B cell (primary cell): ENCODE data around the gene CARNS1. TPM values are rescaled to one million over a fixed set of nuclear protein-coding genes. Genes with fewer than 3 reads are reported as not detected.

Source experiments
- ATAC-seq: fragments of 200-7000 bp; cut with Tn5 transposase; one replicate; pipeline ENCODE4 v1.10.0; 2021; ENCODE audit warnings: low read depth, mild to moderate bottlenecking, moderate number of reproducible peaks, moderate library complexity
- CTCF ChIA-PET: fragments of 350-600 bp; sonication (Branson Sonifier 250); formaldehyde crosslinking; loops from one replicate; lab custom pipeline; 2021; ENCODE audit warnings: antibody characterized with exemption, inconsistent platforms; lab: Charles Lee
- POLR2A ChIA-PET: fragments of 350-600 bp; sonication (Branson Sonifier 250); formaldehyde crosslinking; loops from one replicate; lab custom pipeline; 2021; ENCODE audit warnings: antibody characterized with exemption; lab: Charles Lee
- DNase-seq: peaks from one replicate; pipeline ENCODE4 v3.0.0; 2013
- H2AFZ ChIP-seq: 2 replicates; pipeline ENCODE4 v1.6.1; 2012; ENCODE audit warnings: mild to moderate bottlenecking, low read depth, low read length; ENCODE audit not compliant: insufficient read depth, poor library complexity, severe bottlenecking
- H3K27ac ChIP-seq, 2 donors: 1 replicate in 1 of 2; 2 replicates in 1 of 2; pipeline ENCODE4 v1.5.1; 2012 to 2013; ENCODE audit warnings: low read length in 2 of 2, mild to moderate bottlenecking in 2 of 2, moderate library complexity in 1 of 2
- H3K27me3 ChIP-seq, 4 experiments: fragments of 200-600 bp in 1 of 4; sonication (generic) in 1 of 4; replicated peaks in 1 of 4; 1 replicate in 2 of 4; 2 replicates in 2 of 4; pipeline versions ENCODE4 v1.6.1 to v1.7.0; 2013 to 2016; ENCODE audit warnings: low read length in 3 of 4, mild to moderate bottlenecking in 2 of 4, mixed read lengths in 1 of 4, moderate library complexity in 1 of 4; ENCODE audit not compliant: insufficient read depth in 4 of 4, control insufficient read depth in 3 of 4; ENCODE audit errors: control extremely low read depth in 1 of 4
- H3K36me3 ChIP-seq, 2 experiments: replicated peaks in 1 of 2; 1 replicate in 1 of 2; 2 replicates in 1 of 2; pipeline versions ENCODE4 v1.6.1 to v1.7.1; 2013; ENCODE audit warnings: low read length in 1 of 2; ENCODE audit not compliant: insufficient read depth in 2 of 2, control insufficient read depth in 1 of 2; ENCODE audit errors: control extremely low read depth in 1 of 2, extremely low read depth in 1 of 2
- H3K4me1 ChIP-seq, 2 donors: fragments of 200-600 bp in 1 of 2; sonication (generic) in 1 of 2; 1 replicate in 1 of 2; 2 replicates in 1 of 2; pipeline versions ENCODE4 v1.5.1 to v1.6.1; 2013 to 2017; ENCODE audit warnings: low read length in 2 of 2; ENCODE audit not compliant: control insufficient read depth in 2 of 2, insufficient read depth in 2 of 2
- H3K4me2 ChIP-seq: replicated peaks from 2 replicates; pipeline ENCODE3; 2012; ENCODE audit warnings: mild to moderate bottlenecking, low read depth, low read length; ENCODE audit not compliant: poor library complexity, severe bottlenecking
- H3K4me3 ChIP-seq, 5 experiments: fragments of 200-600 bp in 1 of 5; sonication (generic) in 1 of 5; 1 replicate in 3 of 5; 2 replicates in 2 of 5; pipeline versions ENCODE4 v1.5.1 to v1.7.0; 2011 to 2016; ENCODE audit warnings: low read length in 4 of 5, mild to moderate bottlenecking in 4 of 5, low read depth in 2 of 5, control low read depth in 1 of 5, moderate library complexity in 1 of 5; ENCODE audit not compliant: insufficient read depth in 1 of 5; ENCODE audit errors: control extremely low read depth in 1 of 5, extremely low read depth in 1 of 5
- H3K79me2 ChIP-seq: fragments of 200-600 bp; sonication (generic); one replicate; pipeline ENCODE4 v1.6.0; 2016; ENCODE audit warnings: low read length; ENCODE audit not compliant: control insufficient read depth, insufficient read depth
- H3K9ac ChIP-seq: fragments of 200-600 bp; sonication (generic); 2 replicates; pipeline ENCODE4 v1.6.1; 2017; ENCODE audit warnings: mild to moderate bottlenecking, low read length, moderate library complexity
- H3K9me3 ChIP-seq, 3 donors: one replicate each; pipeline versions ENCODE4 v1.6.1 to v1.7.1; 2013; ENCODE audit warnings: low read length in 2 of 3; ENCODE audit not compliant: control insufficient read depth in 2 of 3, insufficient read depth in 1 of 3; ENCODE audit errors: control extremely low read depth in 1 of 3
- H4K20me1 ChIP-seq: 2 replicates; pipeline ENCODE4 v1.6.0; 2012; ENCODE audit warnings: mild to moderate bottlenecking, low read length; ENCODE audit not compliant: insufficient read depth, control insufficient read depth, poor library complexity, severe bottlenecking
- H3K27ac Mint-ChIP-seq: one replicate; pipeline ENCODE4 v1.8.0; 2021; ENCODE audit warnings: mixed read lengths
- H3K27me3 Mint-ChIP-seq: one replicate; pipeline ENCODE4 v1.8.0; 2021; ENCODE audit warnings: mixed read lengths
- H3K4me1 Mint-ChIP-seq: one replicate; pipeline ENCODE4 v1.8.0; 2021; ENCODE audit warnings: mixed read lengths
- H3K4me3 Mint-ChIP-seq: one replicate; pipeline ENCODE4 v1.8.0; 2021; ENCODE audit warnings: mixed read lengths
- H3K9me3 Mint-ChIP-seq: one replicate; pipeline ENCODE4 v1.8.0; 2022; ENCODE audit warnings: mixed read lengths; ENCODE audit not compliant: insufficient read depth
- CTCF ChIP-seq: fragments of 200-600 bp; IDR thresholded peaks from one replicate; pipeline ENCODE4 v1.8.0; 2022; ENCODE audit warnings: antibody characterized with exemption, mild to moderate bottlenecking
- EZH2 ChIP-seq: IDR thresholded peaks from 2 replicates; pipeline ENCODE4 v1.6.1; 2012; ENCODE audit warnings: borderline replicate concordance, low read depth, mild to moderate bottlenecking, moderate library complexity, low read length; ENCODE audit not compliant: insufficient read depth, poor library complexity, severe bottlenecking
- WGBS: methylation state at CpG from one replicate; pipeline ENCODE4 v1.1.5; 2013; ENCODE audit warnings: missing lambda C conversion rate; ENCODE audit not compliant: insufficient coverage; 5-methylcytosine and 5-hydroxymethylcytosine counted together
- intact Hi-C: fragments of 100-400 bp; cut with micrococcal nuclease; formaldehyde crosslinking; loops from one replicate; pipeline ENCODE4 v1.10.0; 2022
- polyA plus RNA-seq: library from polyadenylated mRNA; depleted of rRNA; stranded (reverse); fragments of >200 nt; gene quantifications from 2 replicates; pipeline ENCODE4 v1.2.3, GENCODE V29; 2012
- total RNA-seq, 2 donors: library from RNA; stranded (reverse); fragments of 120-200 nt in 1 of 2; gene quantifications; 1 replicate in 1 of 2; 2 replicates in 1 of 2; pipeline versions ENCODE4 v1.2.3 to v1.2.4, GENCODE V29; 2013 to 2022

The CARNS1 gene
- total and polyA plus RNA-seq, 2 donors (not counting 1 experiment from before 2014, with no cell fraction given) = 24.1 to 41.1 TPM

- no peaks in the 10 kb centered on the region for H3K9me3 ChIP-seq
- 55% methylated on average over 15 of the region's 21 CpGs for WGBS
- H3K27ac ChIP-seq = peak overlapping the region; percentile 43 to 71
- no peaks in the 10 kb centered on the region for H4K20me1 ChIP-seq
- Mint-ChIP-seq H3K27ac (peak overlapping the region; percentile 98), H3K9me3 (no peaks in the 10 kb centered on the region), H3K4me3 (peak overlapping the region; percentile 89), H3K4me1 (peaks cover 75% of the 10 kb centered on the region), H3K27me3 (no peaks in the 10 kb centered on the region)
- H2AFZ ChIP-seq = peak overlapping the region; percentile 23
- H3K4me3 ChIP-seq = peak overlapping the region in 4 of 5 experiments; percentile 2 to 62 (median 32)
- H3K36me3 ChIP-seq = no peaks in the 10 kb centered on the region
- peak; percentile 77 for DNase-seq
- intact Hi-C loops = no loop called here
- no peaks in the 10 kb centered on the region for H3K27me3 ChIP-seq
- H3K79me2 ChIP-seq = peaks cover 27% of the 10 kb centered on the region
- CTCF ChIA-PET = interaction anchor here (1.3 to 10.4 kb wide), 6 partner anchors 10 to 60 kb away, joined by 3 to 121 read pairs (median 4); partner anchors contain the start of genes PPP1CA, RPS6KB2 and TBC1D10C
- peak overlapping the region; percentile 95 for H3K4me2 ChIP-seq
- peaks cover 79 to 89% of the 10 kb centered on the region in 2 donors for H3K4me1 ChIP-seq
- ATAC-seq = peak; percentile 10
- peak overlapping the region; percentile 61 for H3K9ac ChIP-seq
- TF ChIP-seq EZH2 = no peak
- POLR2A ChIA-PET = interaction anchor here (0.8 to 10.7 kb wide), 11 partner anchors 8 to 116 kb away, joined by 3 to 195 read pairs (median 7); partner anchors contain the start of genes AIP, PPP1CA, PTPRCAP and RPS6KB2
Observed at GRCh38 chr11:67416416-67417335, 1.2 kb downstream of the CARNS1 start.

- CTCF ChIA-PET = interaction anchor here (1.0 to 10.4 kb wide), 8 partner anchors 9 to 61 kb away, joined by 3 to 121 read pairs (median 6); partner anchors contain the start of genes PPP1CA, RPS6KB2, TBC1D10C and TMEM134
- peak overlapping the region; percentile 91 for H3K27ac Mint-ChIP-seq
- H3K27me3 Mint-ChIP-seq = no peaks in the 10 kb centered on the region
- Histone ChIP-seq H3K9ac (peak overlapping the region; percentile 61), H3K27ac (peak overlapping the region; percentile 43 to 71), H3K79me2 (peaks cover 26% of the 10 kb centered on the region), H3K36me3 (no peaks in the 10 kb centered on the region), H3K4me3 (peak overlapping the region in 2 of 5 experiments; percentile 7 to 21), H3K4me2 (peak overlapping the region; percentile 95), H3K27me3 (no peaks in the 10 kb centered on the region), H3K9me3 (no peaks in the 10 kb centered on the region), H4K20me1 (no peaks in the 10 kb centered on the region), H2AFZ (peak overlapping the region; percentile 23), H3K4me1 (peaks cover 72 to 83% of the 10 kb centered on the region in 2 donors)
- TF ChIP-seq EZH2 (no peak), CTCF (no peak)
- no peaks in the 10 kb centered on the region for H3K9me3 Mint-ChIP-seq
- ATAC-seq = no peak
- 86% methylated on average over 11 of the region's 12 CpGs for WGBS
- intact Hi-C loops = no loop called here
- POLR2A ChIA-PET = interaction anchor here (0.8 to 10.7 kb wide), 11 partner anchors 9 to 117 kb away, joined by 3 to 195 read pairs (median 7); partner anchors contain the start of genes AIP, PPP1CA, PTPRCAP and RPS6KB2
- H3K4me3 Mint-ChIP-seq = peak overlapping the region; percentile 89
- DNase-seq = no peak
- H3K4me1 Mint-ChIP-seq = peaks cover 68% of the 10 kb centered on the region
Observed at GRCh38 chr11:67417425-67417824, 1.9 kb downstream of the CARNS1 start.
